Dedifferentiated amniotic fluid mesenchymal stem cell (primary cell): ENCODE measurements around the gene RASA3.
A peak's percentile ranks its signal among the peaks of the same experiment; 100 is the strongest.
"Not testable (repeated sequence)": the region's sequence is repeated elsewhere in the genome, so short reads cannot be mapped to it uniquely, and the experiment has no call there.

Source experiments
- DNase-seq: peaks from one replicate; pipeline ENCODE4 v3.0.0-alpha.2; 2016; ENCODE audit errors: extremely low spot score

The RASA3 gene

GRCh38 chr13:114142640-114143490 lies 10.4 kb upstream of the RASA3 start:
- no peak for DNase-seq

GRCh38 chr13:114142137-114142550 lies 9.7 kb upstream of the RASA3 start:
- DNase-seq: no peak

- DNase-seq: no peak
Observed at GRCh38 chr13:114141261-114141996, 9.0 kb upstream of the RASA3 start.

GRCh38 chr13:114140906-114141250 lies 8.5 kb upstream of the RASA3 start:
- DNase-seq: no peak

GRCh38 chr13:114140131-114140905 lies 7.9 kb upstream of the RASA3 start:
- no peak for DNase-seq

GRCh38 chr13:114136576-114136975 lies 4.2 kb upstream of the RASA3 start:
- no peak for DNase-seq

DNA sequence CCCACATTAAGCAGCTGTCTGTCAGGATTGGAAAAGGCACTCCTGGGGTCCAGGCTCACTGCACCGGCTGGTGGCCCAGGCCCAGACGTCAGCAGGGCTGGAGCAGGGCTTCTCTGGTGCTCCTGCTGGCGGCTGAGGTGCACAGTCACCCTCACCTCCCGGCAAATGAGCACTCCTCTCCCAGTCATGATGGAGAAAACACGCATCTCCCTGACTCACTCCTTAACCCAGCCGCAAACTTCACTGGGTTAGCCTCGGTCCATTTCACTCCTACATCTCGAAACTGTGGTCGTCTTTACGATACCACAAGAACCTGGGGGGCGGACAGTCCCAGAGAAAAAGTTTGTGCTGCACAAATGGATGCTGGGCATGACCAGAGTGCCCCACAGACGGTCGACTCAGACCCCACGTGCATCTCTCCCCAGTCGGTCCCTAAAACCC lies 3.3 kb upstream of the RASA3 start:
- DNase-seq: no peak

DNA sequence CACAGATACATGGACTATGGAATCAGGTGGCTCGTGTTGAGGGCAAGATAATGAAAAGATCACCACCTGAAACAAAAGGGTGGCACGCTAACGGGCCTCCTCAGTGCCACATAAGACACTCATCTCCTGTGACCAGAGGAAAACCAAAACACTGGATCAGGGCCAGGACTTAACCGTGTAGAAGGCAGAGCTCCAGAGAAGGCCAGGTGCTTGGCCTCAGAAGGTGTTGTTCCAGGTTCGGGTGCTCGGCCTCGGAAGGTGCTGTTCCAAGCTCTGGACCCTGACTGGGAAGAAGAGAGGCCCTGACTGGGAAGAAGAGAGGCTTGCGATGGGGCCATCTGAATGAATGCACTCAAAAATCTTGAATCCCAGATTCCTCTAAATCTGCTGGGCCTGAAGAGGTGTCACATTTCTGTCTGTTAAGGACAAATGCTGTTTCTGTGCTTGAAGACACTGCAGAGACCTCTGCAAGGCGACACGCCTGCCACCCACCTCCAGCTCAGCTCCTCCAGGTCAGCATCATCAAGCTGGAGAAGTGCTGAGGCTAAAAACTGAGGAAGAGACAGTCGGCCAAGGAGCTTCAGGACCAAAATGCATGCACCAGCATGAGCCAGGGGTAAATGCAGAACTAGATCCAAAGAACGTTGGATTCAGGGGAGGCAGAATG lies 2.7 kb upstream of the RASA3 start:
- DNase-seq: no peak

DNA sequence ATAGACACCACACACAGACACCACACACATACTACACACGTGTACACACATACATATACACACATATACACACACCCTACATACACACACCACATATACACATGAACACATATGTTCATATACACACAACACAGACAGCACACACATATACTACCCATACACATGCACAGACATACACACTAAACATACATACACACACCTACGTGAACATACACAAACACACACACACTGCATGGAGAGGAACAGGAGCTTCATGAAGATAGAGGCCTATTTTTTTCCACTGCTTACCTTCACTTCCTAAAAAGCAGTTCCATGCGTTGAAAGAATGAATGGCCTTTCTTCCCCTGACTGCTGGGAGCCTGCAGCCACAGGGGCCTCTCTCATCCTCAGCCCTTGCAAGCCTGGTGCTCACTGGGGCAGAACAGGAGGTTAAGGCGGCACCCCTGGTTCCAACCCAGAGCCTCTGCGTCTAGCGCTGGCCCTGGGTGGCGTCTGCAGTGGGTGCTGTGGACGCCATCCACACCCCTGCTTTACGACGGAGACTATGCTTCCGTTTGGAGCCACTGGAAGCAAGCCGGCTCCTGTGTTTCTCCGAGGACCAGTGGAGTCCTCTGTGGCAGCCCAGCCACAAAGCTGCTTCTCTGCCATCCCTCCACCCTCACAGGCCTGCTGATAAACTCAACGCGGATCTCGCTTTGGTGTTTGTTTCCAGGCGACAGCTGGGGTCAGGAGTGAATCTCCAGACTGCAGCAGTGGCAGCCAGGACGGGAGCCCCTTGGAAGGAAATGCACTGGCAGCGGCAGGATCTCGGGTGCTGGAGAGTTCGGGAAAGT lies 1.9 kb upstream of the RASA3 start:
- no peak for DNase-seq

GRCh38 chr13:114133552-114133951 lies 1.1 kb upstream of the RASA3 start:
- not testable (repeated sequence) for DNase-seq

GRCh38 chr13:114133126-114133525 lies 703 bp upstream of the RASA3 start:
- DNase-seq: not testable (repeated sequence)

DNA sequence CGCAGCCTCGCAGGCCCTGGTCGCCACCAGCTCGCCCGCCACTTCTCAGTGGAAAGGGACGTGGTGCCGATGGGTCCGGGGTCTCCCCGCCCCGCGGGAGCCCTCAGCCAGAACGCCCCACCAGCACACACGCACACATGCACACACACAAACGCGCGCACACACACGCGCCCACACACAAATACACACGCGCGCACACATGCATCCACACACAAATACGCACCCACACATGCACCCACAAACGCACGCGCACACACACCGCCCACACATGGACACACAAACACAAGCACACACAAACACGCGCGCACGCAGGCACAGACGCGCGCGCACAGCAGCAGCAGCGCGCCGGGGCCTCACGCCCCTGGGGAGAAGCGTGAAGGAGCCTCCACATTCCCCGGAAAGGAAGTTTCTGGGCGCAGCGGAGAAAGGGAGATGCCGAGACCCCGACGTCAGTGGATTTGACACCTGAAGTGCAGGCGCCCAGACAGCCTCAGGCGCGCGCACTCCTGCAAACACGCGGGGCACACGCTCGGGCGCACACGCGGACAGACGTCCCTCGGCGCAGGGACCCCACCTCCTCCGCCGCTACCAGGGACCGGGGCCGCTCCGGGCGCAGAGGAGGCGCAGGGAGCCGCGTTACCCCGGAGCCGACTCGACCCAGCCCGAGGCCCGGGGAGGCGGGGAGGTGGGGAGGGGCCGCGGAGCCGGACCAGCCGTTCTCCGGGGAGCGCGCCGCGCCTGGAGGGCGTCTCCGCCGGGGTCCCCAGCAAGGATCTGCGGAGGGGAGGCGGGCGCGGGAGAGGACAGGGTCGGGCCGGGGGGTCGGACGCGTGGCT lies 622 bp downstream of the RASA3 start:
- no peak for DNase-seq

GRCh38 chr13:114130837-114131582 lies 1.4 kb downstream of the RASA3 start:
- peak; percentile 35 for DNase-seq

DNA sequence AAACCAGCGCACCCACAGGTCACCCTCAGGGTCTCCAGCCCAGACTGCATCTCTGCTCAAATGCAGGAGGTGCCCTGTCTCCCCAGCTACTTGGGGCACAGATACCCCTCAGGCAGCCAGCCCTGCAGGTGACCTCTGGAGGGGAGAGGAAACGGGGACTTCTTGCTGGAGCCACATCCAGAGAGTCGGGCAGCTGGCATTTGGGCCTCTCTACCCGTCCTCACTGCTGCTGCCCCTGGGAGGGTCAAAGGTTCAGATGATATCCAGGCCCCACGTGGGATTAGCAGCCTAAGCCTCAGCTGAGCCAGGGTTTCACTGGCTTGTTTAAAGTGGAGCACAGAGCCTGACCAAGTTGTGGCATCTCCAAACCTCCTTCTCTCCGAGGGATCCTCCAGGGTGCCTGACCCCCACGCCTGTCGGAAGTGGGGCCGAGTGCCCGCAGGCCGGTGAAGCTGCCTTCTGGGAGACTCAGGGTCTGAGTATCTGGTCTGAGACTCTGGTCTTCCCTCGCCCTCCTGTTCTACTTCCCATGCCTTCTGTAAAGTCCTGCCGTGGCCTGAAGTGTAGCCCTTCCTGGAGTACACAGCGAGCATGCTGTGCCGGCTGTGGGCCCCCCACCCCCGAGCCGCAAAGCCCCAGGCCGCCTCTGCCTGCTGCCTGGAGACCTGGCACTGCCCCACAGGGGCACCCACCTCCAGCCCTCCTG lies 2.1 kb downstream of the RASA3 start:
- DNase-seq: no peak

DNA sequence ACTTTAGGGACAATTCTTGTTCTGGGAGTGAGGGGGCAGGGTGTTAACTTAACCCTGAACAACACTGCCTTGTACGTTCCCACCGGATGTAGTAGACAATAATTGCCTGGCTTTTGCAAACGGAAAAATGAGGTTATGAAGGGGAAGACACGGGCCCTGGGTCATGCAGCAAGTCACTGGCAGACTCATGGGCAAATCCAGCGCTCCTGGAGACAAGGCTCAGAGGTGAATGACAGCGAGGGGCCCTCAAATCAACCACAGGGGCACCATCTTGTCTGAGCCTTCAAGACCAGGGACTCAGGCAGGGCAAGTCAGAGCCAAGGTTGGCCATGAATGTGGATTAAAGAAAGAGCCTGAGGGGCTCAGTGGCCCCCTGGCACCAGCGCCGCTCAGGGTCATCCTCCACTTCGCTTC lies 2.8 kb downstream of the RASA3 start:
- DNase-seq: no peak

- DNase-seq: peak; percentile 77
Observed at GRCh38 chr13:114128624-114129522, 3.5 kb downstream of the RASA3 start.

GRCh38 chr13:114128348-114128623 lies 4.1 kb downstream of the RASA3 start:
- DNase-seq: no peak
